Stimulated activated CD4-positive, alpha-beta T cell treated with anti-CD3 and anti-CD28 coated beads, Interleukin-15, amount 100 ng/mL, for 48 hours (primary cell): ENCODE results near the gene OVOL2.
"Not testable (repeated sequence)": the region's sequence is repeated elsewhere in the genome, so short reads cannot be mapped to it uniquely, and the experiment has no call there.

Source experiments
- DNase-seq, 2 donors: peaks; one replicate each; pipeline ENCODE4 v3.0.0-alpha.2; 2020; ENCODE audit warnings: low read depth in 2 of 2

Gene OVOL2

DNA sequence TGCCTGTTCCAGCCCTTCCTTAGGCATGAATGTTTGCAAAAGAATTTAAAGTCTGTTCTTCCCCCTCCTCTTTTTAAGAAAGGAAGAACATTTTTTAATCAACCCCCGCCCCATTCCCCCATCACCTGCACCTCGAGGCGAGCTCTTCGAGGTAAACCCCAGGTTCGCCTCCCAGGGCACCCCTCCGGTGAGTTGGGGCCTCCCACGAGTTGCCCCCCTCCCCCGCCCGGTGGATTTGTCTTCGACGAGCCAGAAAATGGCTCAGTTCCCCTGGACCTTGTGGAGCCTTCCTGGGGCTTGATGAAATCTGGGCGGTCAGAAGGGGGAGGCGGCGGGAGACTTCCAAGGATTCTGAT lies 256 bp upstream of the OVOL2 start:
- no peak for DNase-seq

DNA sequence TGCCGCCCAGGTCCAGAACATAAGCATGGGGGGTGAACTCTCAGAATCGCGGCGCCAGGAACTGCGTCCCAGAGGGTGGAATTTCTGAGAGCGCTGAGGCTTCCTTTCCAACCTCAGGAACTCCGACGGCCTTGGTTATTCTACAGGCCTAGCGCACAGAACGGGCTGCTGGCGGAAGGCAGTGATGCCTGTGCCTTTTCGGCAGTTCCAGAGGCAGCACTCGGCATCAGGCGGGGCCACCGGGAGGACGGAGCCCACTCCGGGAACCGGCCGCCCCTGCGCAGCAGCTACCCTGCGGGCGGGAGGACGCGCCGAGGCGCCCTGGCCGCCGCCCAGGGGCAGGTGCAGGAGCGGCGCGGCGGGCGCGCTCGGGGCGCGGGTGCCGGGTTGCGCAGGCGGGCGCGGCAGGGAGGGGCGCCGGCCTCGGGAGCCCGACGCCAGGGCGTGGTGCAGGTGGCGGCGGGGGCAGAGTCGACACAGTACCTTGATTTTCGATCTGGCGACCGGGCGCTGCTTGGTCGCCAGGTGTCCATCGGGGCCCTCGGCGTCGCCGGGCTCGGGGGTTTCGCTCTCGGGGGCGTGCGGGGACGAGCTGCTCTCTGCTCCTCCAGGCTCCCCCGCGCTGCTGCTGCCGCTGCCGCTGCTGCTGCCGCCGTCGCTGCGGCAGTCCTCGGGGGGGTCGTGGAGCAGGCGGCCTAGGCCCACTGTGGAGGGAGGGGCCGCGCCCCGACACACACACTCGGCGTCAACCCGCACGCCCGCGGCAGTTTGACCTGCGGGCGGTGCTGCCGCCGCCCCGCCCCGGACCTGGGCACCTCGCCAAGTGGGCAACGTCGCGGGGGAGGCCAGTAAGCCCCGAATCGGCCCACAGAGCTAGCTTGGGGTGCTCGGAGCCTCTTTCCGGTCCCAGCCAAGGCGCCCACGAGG lies 1.3 kb downstream of the OVOL2 start:
- no peak for DNase-seq

DNA sequence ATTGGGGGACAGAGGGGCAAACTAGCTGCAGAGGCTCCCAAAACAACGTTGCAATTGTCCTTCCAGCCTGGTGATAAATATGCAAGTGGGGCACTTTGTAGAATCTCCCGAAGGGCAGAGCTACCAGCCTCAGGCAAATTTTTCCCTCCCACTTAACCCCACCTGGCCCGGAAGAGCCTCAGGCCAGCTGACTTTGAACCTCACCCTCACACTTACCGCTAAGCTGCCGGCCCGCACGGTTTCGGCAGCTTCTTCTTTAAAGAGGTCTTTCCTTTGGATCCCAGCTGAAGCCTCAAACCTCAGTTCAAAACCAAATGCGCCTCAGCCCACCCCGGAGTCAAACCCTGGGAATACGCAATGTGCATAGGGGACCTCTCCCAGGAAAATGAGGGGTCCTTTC lies 2.5 kb downstream of the OVOL2 start:
- no peak for DNase-seq

DNA sequence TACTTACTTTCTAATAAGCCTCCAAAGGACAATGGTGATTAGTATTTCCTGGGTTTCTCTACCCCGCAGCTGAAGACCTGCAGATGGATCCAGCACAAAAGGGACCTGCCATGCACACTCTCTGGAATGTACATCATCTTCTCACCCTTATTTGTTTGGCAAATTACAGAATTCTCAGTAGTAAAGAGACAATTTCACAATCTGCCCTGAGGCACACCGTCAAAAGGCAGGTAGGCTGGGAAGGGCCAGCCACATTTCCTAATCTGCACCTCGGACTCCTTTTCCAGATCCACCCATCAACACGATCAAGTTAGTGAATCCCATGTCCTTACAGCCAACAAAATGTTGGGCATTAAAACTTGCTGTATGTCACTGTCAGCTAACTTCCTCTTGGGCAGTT lies 4.9 kb downstream of the OVOL2 start:
- no peak for DNase-seq

DNA sequence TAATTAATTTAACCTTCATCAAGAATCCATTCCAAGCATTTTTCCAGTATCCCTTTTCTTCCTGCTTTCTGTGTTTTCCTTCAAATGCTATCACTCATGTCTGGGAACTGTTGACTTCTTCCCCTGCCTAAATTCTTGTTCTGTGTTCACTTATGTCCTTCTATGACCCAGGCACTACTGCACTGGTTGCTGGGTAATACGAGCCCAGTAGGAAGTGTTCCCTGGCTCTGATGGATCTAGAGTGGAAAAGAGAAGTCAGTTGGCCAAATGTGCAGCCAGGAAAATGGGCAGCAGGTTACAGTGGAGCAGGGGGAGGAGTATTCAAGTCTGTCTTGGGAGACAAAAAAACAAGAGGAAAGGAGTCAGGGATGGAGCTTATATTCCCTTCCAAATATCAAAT lies 7.1 kb downstream of the OVOL2 start:
- DNase-seq, result no peak

DNA sequence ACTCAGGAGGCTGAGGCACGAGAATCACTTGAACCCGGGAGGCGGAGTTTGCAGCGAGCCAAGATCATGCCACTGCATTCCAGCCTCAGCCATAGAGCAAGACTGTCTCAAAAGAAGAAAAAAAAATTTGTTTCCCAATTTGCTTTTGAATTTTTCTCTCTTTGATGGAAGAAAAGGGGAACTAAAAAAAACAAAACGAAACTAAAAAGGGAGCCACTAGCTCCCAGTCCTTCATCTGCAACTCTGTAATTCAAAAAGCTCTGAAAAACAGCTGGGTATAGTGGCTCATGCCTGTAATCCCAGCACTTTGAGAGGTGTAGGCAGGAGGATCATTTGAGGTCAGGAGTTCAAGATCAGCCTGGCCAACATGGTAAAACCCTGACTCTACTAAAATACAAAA lies 9.5 kb downstream of the OVOL2 start:
- DNase-seq, result no peak

DNA sequence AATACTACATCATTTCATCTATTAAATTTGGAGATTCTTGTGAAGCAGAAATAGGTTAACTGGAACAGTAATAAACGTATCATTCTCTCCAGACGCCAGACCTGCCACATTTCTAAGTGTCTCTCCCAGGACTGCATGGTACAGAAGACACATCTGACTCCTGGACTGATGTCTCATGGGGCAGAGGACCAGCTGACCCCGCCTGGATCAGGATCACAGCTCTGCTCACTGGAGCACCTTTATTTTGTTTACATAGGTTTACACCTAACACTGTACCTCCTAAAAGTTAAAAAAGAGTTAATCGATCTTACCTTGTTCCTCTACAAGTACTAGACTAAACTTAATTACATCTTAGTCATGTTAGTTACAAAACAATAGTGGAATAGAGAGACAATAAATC lies 11.2 kb downstream of the OVOL2 start:
- no peak for DNase-seq

DNA sequence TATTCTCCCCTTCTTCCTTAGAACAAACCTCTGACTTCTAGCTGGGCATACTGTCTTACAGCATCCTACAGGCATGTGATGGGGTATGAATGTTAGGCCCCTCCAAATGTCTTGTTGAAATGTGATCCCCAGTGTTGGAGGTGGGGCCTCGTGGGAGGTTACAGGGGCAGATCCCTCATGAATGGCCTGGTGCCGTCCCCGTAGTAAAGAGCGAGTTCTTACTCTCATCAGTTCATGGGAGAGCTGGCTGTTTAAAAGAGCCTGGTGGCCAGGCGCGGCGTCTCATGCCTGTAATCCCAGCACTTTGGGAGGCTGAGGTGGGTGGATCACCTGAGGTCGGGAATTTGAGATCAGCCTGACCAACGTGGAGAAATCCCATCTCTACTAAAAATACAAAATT lies 15.5 kb downstream of the OVOL2 start:
- no peak for DNase-seq

DNA sequence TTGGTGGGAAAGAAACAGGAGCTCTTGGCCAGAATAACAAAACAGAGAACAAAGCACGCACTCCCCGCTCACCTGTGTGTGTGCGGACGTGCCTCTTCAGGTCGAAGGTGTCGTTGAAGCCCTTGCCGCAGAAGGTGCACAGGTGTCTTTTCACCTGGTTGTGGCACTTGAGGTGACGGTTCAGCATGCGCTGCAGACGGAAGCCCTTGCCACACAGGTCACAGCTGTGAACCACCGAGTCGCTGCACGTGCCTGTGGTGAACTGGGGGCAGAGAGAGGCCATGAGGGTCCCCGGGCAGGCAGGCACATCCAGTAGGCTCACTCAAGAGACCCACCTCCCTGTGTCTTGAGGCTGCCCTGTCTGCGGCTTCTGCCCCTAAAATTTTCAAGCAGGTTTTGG lies 16.3 kb downstream of the OVOL2 start:
- no peak for DNase-seq

DNA sequence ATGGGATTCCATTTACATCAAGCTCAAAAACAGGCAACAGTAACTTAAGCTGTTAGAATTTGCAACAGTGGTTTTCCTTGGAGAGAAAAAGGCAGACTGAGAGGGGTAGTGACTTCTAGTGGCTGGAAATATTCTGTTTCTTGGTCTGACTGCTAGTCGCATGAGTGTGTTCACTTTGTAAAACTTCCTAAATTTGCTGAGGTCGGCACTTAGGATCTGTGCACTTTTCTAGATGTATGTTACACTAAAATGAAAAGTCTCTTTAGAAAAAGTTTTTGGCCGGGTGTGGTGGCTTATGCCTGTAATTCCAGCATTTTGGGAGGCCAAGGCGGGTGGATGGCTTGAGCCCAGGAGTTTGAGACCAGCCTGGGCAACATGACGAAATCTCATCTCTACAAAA lies 18.7 kb downstream of the OVOL2 start:
- no peak for DNase-seq

DNA sequence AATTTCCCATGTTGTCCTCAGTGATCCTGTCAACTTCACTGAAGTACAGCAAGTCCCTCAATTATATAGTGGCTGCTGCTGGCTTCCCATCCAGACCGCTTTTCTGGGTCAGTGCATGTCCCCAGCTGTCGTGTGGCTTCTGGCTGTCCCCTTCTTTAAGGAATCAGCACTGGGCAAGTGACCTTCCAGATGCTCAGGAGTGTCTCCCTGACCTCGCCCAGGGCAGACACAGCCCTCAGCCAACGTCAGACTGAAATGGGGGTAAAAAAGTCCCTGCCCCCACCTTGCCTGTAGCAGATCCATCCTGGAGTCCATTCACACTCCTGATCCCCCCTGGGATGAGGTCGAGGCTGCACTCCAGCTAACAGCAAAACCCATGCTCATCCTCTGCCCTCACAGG lies 23.7 kb downstream of the OVOL2 start:
- DNase-seq, result no peak

DNA sequence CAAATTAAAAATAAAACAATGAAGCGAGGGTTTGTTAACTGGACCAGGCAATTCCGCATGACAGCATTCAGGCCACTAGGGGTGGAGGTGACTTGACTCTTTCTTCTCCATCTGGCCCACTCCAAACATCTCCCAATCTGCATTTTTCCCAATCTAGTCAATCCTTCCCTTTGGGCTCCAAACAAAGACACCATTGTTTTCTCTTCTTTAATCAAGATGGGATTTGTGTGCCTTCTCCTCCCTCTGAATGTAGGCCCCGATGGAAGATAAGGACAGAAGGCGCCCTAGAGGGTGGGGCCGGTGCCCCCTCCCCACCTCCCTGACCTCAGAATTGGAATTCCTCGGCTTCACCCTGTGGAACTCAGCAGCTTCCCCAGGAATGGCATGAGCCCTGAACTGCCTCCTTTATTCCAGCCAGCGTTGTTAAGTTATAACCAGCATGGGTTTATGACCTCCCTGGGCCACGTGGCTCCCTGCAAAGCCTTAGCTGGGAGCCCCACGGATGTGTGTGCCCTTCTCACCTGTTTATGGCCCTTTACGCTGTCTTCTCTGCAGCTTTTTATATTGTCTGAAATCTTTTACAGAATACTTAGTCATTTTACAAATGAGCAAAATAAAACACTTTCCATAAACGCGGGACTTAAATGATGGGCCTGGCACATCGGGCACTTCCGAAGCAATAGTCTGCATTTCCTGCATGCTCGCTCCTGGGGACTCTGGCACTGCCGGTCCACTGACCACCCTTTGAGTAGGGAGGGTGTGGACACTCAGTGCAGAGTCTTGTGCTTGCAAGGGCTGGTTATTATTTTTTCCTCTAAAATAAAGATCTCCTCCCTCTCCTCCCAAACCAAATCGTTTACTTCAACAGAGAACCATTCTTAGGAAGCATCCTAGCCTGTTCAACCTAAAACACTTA lies 24.5 kb downstream of the OVOL2 start:
- no peak for DNase-seq

DNA sequence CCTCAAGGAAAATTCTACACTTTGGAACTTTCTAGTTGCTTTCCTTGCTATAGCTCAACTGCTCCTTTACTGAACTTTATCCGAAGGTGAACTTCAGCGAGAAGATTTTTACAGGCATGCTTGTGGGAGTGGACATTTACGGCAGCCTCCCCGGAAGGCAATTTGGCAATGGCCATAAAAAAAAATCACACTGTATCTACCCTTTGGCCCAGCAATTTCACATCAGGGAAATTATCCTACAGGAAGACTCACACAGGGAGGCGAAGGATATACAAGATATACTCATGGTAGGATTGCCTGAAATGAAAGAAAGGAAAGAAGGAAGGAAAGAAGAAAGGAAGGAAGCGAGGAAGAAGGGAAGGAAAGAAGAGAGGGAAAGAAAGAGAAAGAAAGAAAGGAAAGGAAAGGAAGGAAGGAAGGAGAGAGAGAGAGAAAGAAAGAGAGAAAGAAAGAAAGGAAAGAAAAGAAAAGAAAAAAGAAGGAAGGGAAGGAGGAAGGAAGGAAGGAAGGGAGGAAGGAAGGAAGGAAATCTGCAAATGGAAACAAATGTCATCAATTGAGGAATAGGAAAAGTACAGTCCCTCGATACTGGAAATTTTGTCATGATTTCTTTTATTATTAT lies 25.7 kb downstream of the OVOL2 start:
- no peak for DNase-seq

DNA sequence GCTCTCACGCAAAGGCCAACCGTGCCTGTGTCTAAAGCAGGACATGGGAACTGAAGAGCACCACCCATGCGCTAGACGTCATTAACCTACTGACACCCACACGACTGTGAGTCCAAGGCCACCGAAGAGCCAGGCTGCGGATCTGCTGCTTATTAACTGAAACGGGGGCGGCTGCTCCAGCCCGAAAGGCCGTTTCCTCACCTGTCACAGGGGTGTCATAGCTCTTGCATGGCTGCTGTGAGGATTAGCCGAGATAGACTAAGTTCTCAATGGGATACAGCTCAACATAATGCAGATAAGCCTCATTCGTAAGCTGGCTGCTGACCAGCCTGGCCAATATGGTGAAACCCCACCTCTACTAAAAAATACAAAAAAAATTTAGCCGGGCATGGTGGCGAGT lies 26.7 kb downstream of the OVOL2 start:
- DNase-seq, result no peak

DNA sequence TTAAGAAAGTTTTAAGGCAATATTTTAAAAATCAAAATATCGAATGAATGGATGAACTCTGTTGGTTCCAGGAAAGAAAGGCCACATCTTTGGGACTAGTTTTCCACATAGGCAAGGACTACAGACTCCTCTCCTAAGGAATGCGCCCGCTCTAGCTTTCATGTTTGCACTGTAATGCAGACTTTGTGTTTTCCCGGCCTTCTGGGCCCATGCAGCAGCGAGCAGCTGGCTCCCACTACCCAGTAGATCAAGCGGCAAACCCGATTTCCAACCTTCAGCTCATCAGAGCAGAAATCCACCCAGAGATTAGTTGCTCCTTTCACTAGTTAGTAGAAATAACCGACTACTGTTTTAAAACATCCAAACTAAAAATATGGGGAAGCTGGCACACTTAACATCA lies 27.7 kb downstream of the OVOL2 start:
- no peak for DNase-seq

DNA sequence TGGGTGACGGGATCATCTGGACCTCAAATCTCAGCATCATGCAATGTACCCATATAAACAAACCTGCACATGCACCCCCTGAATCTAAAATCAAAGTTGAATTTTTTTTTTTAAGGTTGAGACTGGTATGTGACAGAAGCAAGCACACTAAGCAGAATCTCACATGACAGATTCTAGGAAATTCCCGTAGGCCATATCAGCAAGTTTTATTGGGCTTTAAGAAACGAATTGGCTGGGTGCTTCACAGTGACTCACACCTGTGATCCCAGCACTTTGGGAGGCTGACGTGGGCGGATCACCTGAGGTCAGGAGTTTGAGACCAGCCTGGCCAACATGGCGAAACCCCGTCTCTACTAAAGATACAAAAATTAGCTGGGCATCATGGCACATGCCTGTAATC lies 30.7 kb downstream of the OVOL2 start:
- DNase-seq, result not testable (repeated sequence)

DNA sequence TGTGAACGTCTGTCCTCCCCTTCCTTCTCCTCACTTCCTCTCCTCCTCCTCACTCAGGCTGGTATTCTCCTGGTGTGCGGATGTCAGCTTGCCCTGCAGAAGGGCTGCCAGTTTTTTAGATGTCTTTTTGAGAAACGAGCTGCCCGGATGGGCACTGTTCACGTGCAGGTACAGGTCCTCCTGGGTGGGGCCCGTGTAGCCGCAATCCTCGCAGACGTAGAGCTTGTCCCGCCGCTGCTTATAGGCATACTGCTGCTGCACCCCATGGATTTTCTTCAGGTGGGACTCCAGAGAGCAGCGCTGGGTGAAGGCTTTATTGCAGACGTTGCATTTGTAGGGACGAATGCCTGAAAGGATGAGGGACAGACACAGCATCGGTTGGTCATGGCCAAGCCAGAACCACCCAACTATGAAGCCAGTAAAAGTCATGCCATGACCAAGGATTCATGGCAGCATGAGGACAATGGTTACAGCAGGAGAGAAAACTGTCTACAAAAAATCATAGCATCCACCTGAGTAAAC lies 33.0 kb downstream of the OVOL2 start:
- DNase-seq, result no peak

DNA sequence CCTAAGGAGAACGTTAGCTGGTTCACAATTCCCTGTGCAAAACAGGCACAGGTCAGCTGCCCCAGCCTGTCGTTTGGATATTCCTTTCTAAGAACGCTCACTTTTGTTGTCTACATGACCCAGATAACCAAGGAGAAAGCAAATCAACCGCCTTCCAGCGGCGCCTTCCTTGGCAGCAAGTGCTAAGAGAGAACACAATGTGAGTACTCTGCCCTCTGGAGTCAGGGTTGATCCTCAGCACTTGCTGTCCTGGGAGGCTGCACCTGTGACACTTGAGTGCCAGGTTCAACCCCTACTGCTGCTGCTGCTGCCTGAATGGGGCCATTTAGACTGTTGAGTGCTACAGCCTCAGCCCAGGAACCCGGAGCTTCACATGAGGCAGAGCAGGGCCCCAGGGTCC lies 36.8 kb downstream of the OVOL2 start:
- no peak for DNase-seq

DNA sequence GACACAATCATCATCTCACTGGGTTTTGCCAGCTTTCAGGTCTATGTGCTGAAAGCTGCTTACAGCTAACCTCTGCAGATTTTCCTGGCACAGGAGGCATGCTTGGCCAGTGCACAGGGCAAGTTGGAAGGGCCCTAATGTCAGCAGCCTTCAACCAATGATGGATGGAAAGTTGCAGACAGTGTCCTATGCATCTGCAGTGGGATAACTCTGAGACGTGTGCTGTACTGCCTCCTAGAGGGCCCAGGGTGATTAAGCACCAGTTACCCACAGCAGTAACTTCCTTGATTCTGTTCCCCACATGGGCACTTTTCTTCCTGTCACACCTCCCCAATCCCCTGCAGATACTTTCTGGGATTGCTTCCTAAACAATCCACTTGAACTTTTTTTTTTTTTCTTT lies 38.6 kb downstream of the OVOL2 start:
- peak in 1 of 2 donors; percentile 5 for DNase-seq

DNA sequence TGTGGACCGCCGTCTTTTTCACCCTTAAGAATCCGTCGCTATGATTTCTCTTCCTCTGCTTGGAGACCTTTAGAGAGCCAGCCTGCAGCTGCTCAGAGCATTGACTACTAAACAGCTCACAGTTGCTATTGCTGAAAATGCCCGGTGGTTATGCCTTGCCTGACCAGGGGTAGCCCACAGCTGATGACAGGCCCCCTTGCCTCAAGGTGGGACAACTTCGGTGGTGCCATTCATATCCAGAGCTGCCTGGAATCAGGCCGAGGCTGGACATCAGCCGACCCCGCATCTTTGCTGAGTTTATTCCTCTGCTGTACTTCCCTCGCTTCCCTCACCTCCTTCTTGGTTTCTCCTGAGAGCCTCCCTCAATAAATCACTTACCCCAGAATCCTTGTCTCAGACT lies 39.6 kb downstream of the OVOL2 start:
- DNase-seq, result no peak

DNA sequence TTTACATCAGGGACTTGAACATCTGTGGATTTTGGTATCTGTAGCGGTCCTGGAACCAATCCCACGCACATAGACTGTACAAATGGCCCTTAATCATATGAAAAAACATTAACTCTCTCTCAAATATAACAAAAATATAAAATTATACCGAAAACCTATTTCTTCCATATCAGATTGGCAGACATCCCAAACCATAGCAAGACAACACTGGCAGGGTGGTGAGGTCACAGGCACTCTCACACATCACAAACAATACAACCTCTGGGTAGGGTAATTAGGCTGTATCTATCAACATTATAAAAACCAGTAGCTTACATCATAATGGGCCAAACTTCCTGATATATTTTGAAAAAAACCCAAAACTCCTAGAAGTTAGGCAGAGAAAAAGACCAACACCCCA lies 40.9 kb downstream of the OVOL2 start:
- no peak for DNase-seq

DNA sequence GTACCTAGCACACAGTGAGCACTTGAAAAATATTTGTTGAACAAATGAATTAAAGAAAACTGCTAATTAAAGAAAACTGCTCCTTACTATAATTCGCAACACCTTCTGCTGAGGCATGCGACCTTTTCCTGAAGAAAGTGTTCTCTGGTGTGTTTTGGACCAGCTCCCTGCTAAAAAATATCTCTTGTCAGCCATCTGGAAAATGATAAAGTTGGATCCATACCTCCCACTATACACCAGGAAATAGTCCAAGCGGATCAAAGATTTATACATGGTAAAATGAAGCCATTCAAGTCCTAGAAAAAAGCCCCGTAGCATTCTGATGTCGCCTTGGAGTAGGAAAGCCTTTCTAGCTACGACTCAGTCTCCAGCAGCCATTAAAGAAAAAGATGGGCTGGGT lies 43.3 kb downstream of the OVOL2 start:
- DNase-seq, result no peak
